Inferior parietal cortex (tissue), 1 donor: ENCODE data around the gene MUSK.
"Not testable (repeated sequence)": the region's sequence is repeated elsewhere in the genome, so short reads cannot be mapped to it uniquely, and the experiment has no call there.

Experiments
- DNase-seq: peaks from one replicate; pipeline ENCODE4 v3.0.0-alpha.2; 2016; ENCODE audit errors: extremely low spot score

Gene MUSK

GRCh38 chr9:110691002-110691549 is 22.5 kb downstream of the MUSK start:
- no peak for DNase-seq

DNA sequence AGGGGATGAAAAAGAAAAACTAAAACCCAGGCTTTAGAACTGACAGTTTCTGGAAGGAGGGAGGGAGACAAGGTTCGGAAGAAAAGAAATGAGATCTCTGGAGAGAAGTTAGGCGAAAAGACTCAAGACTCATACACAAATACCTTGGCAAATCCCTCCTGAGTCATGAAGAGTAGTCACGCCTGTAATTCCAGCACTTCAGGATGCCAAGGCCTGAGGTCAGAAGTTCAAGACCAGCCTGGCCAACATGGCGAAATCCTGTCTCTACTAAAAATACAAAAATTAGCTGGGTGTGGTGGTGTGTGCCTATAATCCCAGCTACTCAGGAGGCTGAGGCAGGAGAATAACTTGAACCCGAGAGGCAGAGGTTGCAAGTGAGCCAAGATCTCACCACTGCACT is 27.3 kb downstream of the MUSK start:
- DNase-seq = not testable (repeated sequence)

DNA sequence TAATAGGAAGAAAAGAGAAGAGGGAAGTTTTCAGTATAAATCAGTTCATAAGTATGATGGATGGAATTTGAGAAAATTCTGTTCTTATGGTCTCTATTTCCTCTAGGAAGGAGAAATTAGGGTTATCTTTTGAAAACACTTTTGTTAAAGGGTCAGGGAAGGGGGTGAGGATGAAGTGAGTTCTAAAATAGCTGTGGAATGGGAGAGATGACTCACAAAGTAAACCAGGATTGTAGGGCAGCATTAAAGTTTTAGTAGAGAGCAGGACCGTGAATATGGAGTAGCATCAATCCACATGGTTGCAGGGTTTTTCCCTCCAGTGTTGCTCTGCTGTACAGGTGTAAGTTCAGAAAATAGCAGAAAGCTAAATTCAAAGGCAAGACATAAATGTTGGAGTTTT is 32.4 kb downstream of the MUSK start:
- DNase-seq = no peak

DNA sequence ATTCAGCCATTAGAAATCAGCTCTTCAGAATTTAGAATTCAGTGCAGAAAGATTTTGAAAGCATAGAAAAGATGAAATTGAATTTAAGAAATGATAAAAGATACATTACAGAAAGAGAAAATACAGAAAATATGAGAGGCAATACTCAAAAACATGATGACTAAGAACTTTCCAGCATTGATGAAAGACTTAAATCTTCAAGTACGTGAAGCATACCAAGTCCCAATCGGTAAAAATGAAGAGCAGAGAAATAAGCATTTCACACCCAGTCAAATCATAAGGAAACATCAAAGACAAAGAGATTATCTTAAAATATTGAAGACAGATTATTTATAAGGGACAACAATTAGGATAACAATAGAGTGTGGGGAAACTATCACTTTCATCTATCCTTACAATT is 35.1 kb downstream of the MUSK start:
- no peak for DNase-seq

DNA sequence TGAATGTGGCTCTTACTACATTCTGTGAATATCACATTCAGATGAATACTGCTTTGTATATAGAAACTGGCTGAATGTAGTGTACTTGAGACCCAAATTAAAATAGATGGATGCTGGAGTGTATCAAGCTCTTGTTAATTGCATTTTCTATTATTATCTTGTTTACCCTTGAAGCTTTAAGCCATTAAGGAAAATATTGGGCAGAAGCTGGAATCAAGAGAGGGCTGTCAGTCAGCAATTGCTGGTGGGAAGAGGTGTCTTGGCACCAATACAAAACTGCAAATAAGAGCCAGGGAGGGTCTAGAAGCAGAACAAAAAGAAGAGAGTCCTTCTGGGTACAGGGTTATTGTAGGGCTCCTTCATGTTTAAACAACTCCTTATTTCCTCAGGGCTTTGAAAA is 38.8 kb downstream of the MUSK start:
- no peak for DNase-seq

GRCh38 chr9:110710420-110710819 is 41.8 kb downstream of the MUSK start:
- no peak for DNase-seq

GRCh38 chr9:110712955-110713354 is 44.4 kb downstream of the MUSK start:
- no peak for DNase-seq

DNA sequence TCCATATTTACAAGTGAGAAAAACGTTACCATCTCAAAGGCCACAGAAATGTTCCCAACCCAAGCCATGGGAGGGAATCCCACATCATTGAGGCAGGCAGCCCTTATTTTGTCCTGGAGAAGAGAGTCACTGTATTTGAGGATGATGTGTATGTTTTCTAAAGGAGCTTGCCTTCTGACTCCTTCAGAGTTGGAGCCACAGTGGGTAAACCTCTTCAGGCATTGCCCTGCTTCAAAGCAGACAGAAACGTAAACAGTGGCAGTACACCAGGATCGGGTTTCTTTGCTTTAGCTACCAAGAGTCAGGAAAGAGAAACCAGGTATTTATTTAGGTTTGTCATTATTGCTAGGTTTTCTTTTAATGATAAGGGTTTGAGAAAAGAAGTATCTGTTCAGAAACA is 45.7 kb downstream of the MUSK start:
- no peak for DNase-seq

DNA sequence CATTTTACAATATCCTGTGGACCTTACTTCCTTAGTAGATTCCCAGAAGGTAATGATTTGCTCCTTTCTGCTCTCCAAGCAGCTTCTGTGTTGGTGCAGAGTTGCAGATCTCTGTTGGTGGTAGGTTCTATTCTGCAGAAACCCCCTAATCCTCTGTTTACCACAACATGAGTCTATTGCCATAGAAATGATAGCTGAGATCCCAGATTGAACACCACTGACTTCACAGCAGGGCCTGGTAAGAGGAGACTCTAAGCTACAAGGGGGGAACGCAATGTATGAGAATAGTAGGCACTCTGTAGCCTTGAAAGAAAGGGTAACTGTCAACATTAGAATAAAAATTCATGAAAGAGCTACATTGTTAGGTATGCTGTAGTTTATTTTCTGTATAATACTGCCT is 59.5 kb downstream of the MUSK start:
- DNase-seq = no peak

DNA sequence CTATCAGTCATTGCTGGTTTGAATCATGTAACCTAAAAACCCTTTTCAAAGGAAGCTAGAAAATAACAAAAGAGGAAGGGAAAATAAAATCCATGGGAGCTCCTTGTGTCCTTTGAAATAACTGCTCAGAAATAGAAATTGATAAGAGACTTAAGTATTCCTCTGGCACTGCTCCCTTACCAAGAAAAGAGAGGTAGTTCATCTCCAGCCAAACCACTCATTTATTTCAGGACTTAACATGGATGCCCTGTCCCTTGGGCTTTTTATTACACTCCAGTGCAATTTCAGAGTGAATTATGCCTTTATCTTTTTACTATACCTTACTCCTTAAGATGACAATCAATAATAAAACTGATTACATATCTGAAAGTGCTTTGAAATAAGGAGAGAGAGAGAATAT is 61.0 kb downstream of the MUSK start:
- DNase-seq = no peak

GRCh38 chr9:110731437-110732028 is 62.9 kb downstream of the MUSK start:
- DNase-seq = no peak

GRCh38 chr9:110738982-110739381 is 70.4 kb downstream of the MUSK start:
- DNase-seq = no peak

- DNase-seq = peak; percentile 27
Measured at GRCh38 chr9:110742741-110743371, 74.3 kb downstream of the MUSK start.

GRCh38 chr9:110744715-110745384 is 76.3 kb downstream of the MUSK start:
- no peak for DNase-seq

- no peak for DNase-seq
Measured at GRCh38 chr9:110745676-110746075, 77.1 kb downstream of the MUSK start.

DNA sequence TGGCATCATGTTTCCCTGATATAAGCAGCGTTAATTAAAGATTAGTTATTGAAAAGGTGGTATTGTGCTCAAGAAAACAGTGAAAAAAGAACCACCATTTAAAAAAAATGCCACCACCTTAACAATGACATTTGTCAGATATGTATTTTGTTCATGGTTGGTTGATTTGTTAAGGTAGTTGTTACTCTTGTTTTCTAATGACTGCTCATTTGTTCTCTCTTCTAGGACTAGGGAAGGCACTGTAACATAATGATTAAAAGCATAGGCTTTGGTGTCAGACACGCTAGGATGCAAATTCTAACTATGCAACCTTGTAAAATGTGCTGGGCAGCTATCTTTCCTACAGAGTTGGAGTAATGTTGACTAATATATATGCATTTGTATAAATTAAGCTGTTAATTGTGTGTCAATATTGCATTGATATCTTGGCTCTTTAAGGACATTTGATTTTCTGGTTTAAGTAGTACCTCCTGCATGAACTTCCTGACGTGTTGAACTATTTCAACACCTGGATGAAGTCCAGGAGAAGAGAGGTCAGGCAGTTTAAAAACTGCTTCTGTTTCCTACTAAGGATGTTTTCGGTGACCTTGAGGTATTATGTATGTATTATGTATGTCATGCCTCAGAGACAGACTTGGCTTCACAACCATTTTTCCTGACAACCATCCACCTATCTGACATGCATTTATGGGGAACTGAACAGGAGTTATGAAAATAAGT is 77.8 kb downstream of the MUSK start:
- no peak for DNase-seq

DNA sequence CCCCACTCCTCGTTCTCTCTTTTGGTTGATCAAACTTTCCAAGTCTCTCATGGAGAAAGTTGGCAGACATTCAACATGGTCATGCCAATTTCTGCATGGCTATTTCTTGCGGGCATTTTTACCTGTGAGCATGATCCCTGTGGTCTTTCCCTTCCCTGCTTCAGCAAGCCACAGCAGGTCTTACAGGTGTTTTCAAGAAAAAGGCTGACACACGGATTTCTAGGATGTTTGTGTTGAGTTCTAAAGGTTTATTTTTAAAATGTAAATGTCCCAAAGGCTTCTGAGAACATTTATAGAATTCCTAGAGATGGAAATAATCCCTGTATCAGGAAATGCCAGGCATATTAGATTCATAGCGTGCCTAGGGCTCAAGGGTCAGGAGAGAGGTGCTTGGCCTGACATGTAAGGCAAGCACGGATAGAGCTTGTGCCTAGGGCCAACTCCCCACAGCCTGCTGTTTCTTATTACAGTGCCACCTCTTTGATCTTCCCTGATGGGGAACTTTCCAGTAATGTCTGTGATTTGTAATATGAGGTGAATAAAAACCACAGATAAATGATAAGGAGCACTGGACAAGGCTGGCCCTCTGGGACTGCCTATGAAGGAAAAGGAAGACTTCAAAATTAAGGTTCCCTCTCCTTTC is 79.8 kb downstream of the MUSK start:
- no peak for DNase-seq

DNA sequence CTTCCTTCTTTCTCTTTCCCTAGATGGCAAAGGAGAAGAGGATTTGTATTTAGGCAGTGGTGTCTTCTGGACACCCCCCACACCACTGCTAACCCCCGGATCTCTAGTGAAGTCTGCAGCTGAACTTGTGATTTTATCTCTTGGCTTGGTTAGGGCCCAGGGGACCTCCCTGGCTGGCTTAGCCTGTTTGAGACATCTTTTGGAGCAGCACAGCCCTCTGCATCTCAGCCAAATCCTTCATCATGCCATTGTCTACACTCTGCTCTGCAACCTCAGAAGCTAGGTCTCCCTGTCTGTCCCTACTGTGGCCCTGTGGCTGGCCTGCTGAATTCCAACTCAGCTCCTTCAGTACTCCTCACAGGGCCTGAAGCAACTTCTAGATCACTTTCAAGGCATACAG is 81.7 kb downstream of the MUSK start:
- no peak for DNase-seq

GRCh38 chr9:110751971-110752370 is 83.4 kb downstream of the MUSK start:
- no peak for DNase-seq

GRCh38 chr9:110752766-110753165 is 84.2 kb downstream of the MUSK start:
- DNase-seq = no peak

GRCh38 chr9:110753731-110754231 is 85.2 kb downstream of the MUSK start:
- no peak for DNase-seq

DNA sequence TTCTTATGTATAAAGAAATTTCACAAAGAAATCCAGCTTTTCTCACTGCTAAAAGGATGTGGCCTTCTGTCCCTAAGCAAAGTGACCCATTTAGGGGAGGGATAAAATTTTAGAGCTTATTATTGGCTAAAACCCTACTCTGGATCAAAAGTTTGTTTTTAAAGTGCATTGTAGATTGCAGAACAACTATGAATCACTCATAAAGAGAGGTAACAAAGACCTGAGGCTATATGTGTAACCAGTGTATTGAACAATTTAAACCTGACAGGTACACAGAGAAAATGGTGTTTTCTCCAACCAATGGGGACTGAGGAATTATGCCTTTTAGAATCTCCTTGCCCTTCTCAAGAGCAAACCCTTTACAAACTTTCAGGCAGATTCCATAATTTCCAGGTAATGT is 86.6 kb downstream of the MUSK start:
- no peak for DNase-seq
